IMR-90 (cell line): ENCODE data around the gene SBK2. TPM values are rescaled to one million over a fixed set of nuclear protein-coding genes. Genes with fewer than 3 reads are reported as not detected.

ENCODE experiments used
- ATAC-seq: fragments of 200-7000 bp; cut with Tn5 transposase; 2 replicates; pipeline ENCODE4 v1.9.1; 2020; ENCODE audit warnings: low read depth, mild to moderate bottlenecking, moderate library complexity
- BruUV-seq: library from RNA; stranded (reverse); fragments of 400-500 nt; replicated peaks from 2 replicates; lab custom pipeline; 2021; lab: Mats Ljungman, UMichigan
- CTCF ChIA-PET: fragments of 300-600 bp; formaldehyde crosslinking; extraction: SDS; loops from one replicate; lab custom pipeline; 2021; ENCODE audit warnings: antibody characterized with exemption; lab: Yijun Ruan, JAX
- POLR2A ChIA-PET: fragments of 300-600 bp; sonication (Branson Sonifier 250); formaldehyde crosslinking; loops from one replicate; lab custom pipeline; 2022; ENCODE audit warnings: antibody characterized with exemption; ENCODE audit not compliant: unreplicated experiment; lab: Charles Lee
- DNase-seq: peaks from one replicate; pipeline ENCODE4 v3.0.0; 2013
- H2AFZ ChIP-seq: replicated peaks from 2 replicates; pipeline ENCODE3; 2013; ENCODE audit warnings: low read length, mild to moderate bottlenecking; ENCODE audit not compliant: poor library complexity
- H2AK5ac ChIP-seq: 2 replicates; pipeline ENCODE4 v1.6.1; 2013; ENCODE audit warnings: low read depth, low read length, inconsistent platforms
- H2AK9ac ChIP-seq: replicated peaks from 2 replicates; pipeline ENCODE3; 2013; ENCODE audit warnings: mild to moderate bottlenecking, low read depth, low read length, moderate library complexity; ENCODE audit not compliant: poor library complexity
- H2BK120ac ChIP-seq: 2 replicates; pipeline ENCODE4 v1.6.1; 2013; ENCODE audit warnings: low read depth, low read length, inconsistent platforms
- H2BK15ac ChIP-seq: 3 replicates; pipeline ENCODE4 v1.6.1; 2013; ENCODE audit warnings: low read depth, low read length, inconsistent platforms
- H2BK20ac ChIP-seq: 2 replicates; pipeline ENCODE4 v1.6.1; 2013; ENCODE audit warnings: low read depth, mild to moderate bottlenecking, inconsistent platforms, low read length, moderate library complexity
- H2BK5ac ChIP-seq: 2 replicates; pipeline ENCODE4 v1.6.1; 2013; ENCODE audit warnings: mild to moderate bottlenecking, low read depth, low read length, inconsistent platforms; ENCODE audit not compliant: poor library complexity, severe bottlenecking
- H3K14ac ChIP-seq: replicated peaks from 2 replicates; pipeline ENCODE4 v1.6.1; 2013; ENCODE audit warnings: low read depth, low read length, inconsistent platforms
- H3K18ac ChIP-seq: 2 replicates; pipeline ENCODE4 v1.6.1; 2013; ENCODE audit warnings: low read depth, low read length, control low read depth
- H3K23ac ChIP-seq: 2 replicates; pipeline ENCODE4 v1.6.1; 2013; ENCODE audit warnings: low read depth, low read length, inconsistent platforms
- H3K27ac ChIP-seq: 2 replicates; pipeline ENCODE4 v1.5.1; 2013; ENCODE audit warnings: mild to moderate bottlenecking, control low read depth, low read length; ENCODE audit not compliant: insufficient read depth
- H3K27me3 ChIP-seq: 2 replicates; pipeline ENCODE4 v1.6.1; 2013; ENCODE audit warnings: low read length; ENCODE audit not compliant: control insufficient read depth, insufficient read depth
- H3K36me3 ChIP-seq: 2 replicates; pipeline ENCODE4 v1.6.1; 2013; ENCODE audit warnings: low read length, mixed read lengths; ENCODE audit not compliant: control insufficient read depth, insufficient read depth
- H3K4ac ChIP-seq: 2 replicates; pipeline ENCODE4 v1.6.1; 2013; ENCODE audit warnings: low read depth, low read length, inconsistent platforms
- H3K4me1 ChIP-seq: 2 replicates; pipeline ENCODE4 v1.6.1; 2013; ENCODE audit warnings: low read length, mixed read lengths; ENCODE audit not compliant: control insufficient read depth, insufficient read depth
- H3K4me2 ChIP-seq: 2 replicates; pipeline ENCODE4 v1.6.1; 2013; ENCODE audit warnings: low read depth, mild to moderate bottlenecking, control low read depth, low read length, moderate library complexity
- H3K4me3 ChIP-seq: 2 replicates; pipeline ENCODE4 v1.5.1; 2013; ENCODE audit warnings: low read depth, mild to moderate bottlenecking, control low read depth, low read length, moderate library complexity; ENCODE audit not compliant: insufficient read depth
- H3K56ac ChIP-seq: 2 replicates; pipeline ENCODE4 v1.6.1; 2013; ENCODE audit warnings: low read length, inconsistent platforms; ENCODE audit not compliant: insufficient read depth; ENCODE audit errors: extremely low read depth
- H3K79me1 ChIP-seq, 2 experiments: 2 replicates each; pipeline ENCODE4 v1.6.1; 2013; ENCODE audit warnings: low read length in 2 of 2, inconsistent platforms in 1 of 2, low read depth in 1 of 2
- H3K9ac ChIP-seq: 2 replicates; pipeline ENCODE4 v1.6.1; 2013; ENCODE audit warnings: low read depth, low read length, control low read depth
- H3K9me1 ChIP-seq: 2 replicates; pipeline ENCODE4 v1.6.1; 2013; ENCODE audit warnings: low read length, inconsistent platforms; ENCODE audit not compliant: insufficient read depth
- H3K9me3 ChIP-seq: 2 replicates; pipeline ENCODE4 v1.6.1; 2013; ENCODE audit warnings: low read length; ENCODE audit not compliant: control insufficient read depth, insufficient read depth
- H4K20me1 ChIP-seq: 2 replicates; pipeline ENCODE4 v1.6.1; 2013; ENCODE audit warnings: low read length, inconsistent platforms; ENCODE audit not compliant: insufficient read depth
- H4K5ac ChIP-seq: 2 replicates; pipeline ENCODE4 v1.6.1; 2013; ENCODE audit warnings: mild to moderate bottlenecking, low read depth, low read length, control low read depth
- H4K8ac ChIP-seq, 2 experiments: 2 replicates each; pipeline ENCODE4 v1.6.1; 2013; ENCODE audit warnings: low read depth in 2 of 2, low read length in 2 of 2, control low read depth in 1 of 2, inconsistent platforms in 1 of 2
- H4K91ac ChIP-seq: 2 replicates; pipeline ENCODE4 v1.6.1; 2013; ENCODE audit warnings: low read depth, low read length, inconsistent platforms; ENCODE audit not compliant: insufficient read depth
- CEBPB ChIP-seq: IDR thresholded peaks from 2 replicates; pipeline ENCODE4 v1.6.1; 2012; ENCODE audit warnings: low read depth, low read length, improper control_type of control experiment
- CHD1 ChIP-seq: IDR thresholded peaks from 2 replicates; pipeline ENCODE4 v1.6.1; 2012; ENCODE audit warnings: low read depth, low read length, improper control_type of control experiment
- FOS ChIP-seq: fragments of 150-350 bp; IDR thresholded peaks from 2 replicates; pipeline ENCODE4 v1.6.1; 2016; ENCODE audit warnings: low read depth, low read length
- MAFK ChIP-seq: IDR thresholded peaks from 2 replicates; pipeline ENCODE4 v1.6.1; 2012; ENCODE audit warnings: low read depth, low read length, improper control_type of control experiment
- MXI1 ChIP-seq: IDR thresholded peaks from 2 replicates; pipeline ENCODE4 v1.6.1; 2012; ENCODE audit warnings: low read depth, mild to moderate bottlenecking, low read length, moderate library complexity, borderline replicate concordance
- NFE2L2 ChIP-seq: fragments of 150-350 bp; IDR thresholded peaks from 2 replicates; pipeline ENCODE4 v1.6.1; 2016; ENCODE audit warnings: low read depth, mild to moderate bottlenecking, low read length
- POLR2A ChIP-seq: IDR thresholded peaks from 2 replicates; pipeline ENCODE4 v1.6.1; 2012; ENCODE audit warnings: mild to moderate bottlenecking, low read depth, low read length
- RAD21 ChIP-seq: IDR thresholded peaks from 2 replicates; pipeline ENCODE4 v1.6.1; 2012; ENCODE audit warnings: low read length, improper control_type of control experiment
- RCOR1 ChIP-seq: IDR thresholded peaks from 2 replicates; pipeline ENCODE4 v1.6.1; 2012; ENCODE audit warnings: mild to moderate bottlenecking, low read length, improper control_type of control experiment; ENCODE audit not compliant: insufficient replicate concordance
- RFX5 ChIP-seq: IDR thresholded peaks from 2 replicates; pipeline ENCODE4 v1.8.0; 2012; ENCODE audit warnings: low read depth, mild to moderate bottlenecking, low read length, moderate library complexity
- SMC3 ChIP-seq: fragments of 150-350 bp; IDR thresholded peaks from 2 replicates; pipeline ENCODE4 v1.6.1; 2016; ENCODE audit warnings: low read depth, mild to moderate bottlenecking, antibody characterized with exemption, low read length, moderate library complexity
- WGBS, 2 experiments: methylation state at CpG; one replicate each; pipeline versions ENCODE4 v1.1.5 to v1.1.7; 2013; ENCODE audit warnings: missing lambda C conversion rate in 2 of 2; ENCODE audit not compliant: insufficient read length in 1 of 2; ENCODE audit errors: extremely low coverage in 2 of 2; 5-methylcytosine and 5-hydroxymethylcytosine counted together
- dilution Hi-C: fragments of 300-500 bp; cut with HindIII; formaldehyde crosslinking; loops from one replicate; pipeline ENCODE4 v1.14.3; 2018; ENCODE audit warnings: low sequenced_read_pairs; ENCODE audit not compliant: unreplicated experiment
- in situ Hi-C: fragments of 300-500 bp; cut with MboI; formaldehyde crosslinking; loops from 3 replicates; pipeline ENCODE4 v1.14.3; 2019; ENCODE audit warnings: low sequenced_read_pairs, inconsistent platforms, mixed read lengths
- intact Hi-C: fragments of 100-400 bp; cut with micrococcal nuclease; formaldehyde crosslinking; loops from 2 replicates; pipeline ENCODE4 v1.10.0; 2022
- polyA plus RNA-seq, 3 experiments: library from polyadenylated mRNA; depleted of rRNA; stranded (reverse); fragments of >200 nt; gene quantifications; 2 replicates each; pipeline ENCODE4 v1.2.3, GENCODE V29; 2012; ENCODE audit warnings: low replicate concordance in 1 of 3
- total RNA-seq: library from RNA; depleted of rRNA; stranded (reverse); fragments of >200 nt; gene quantifications from 2 replicates; pipeline ENCODE4 v1.2.3, GENCODE V29; 2012
- TF ChIP-seq, protein P1 (sequence below): conservative IDR thresholded peaks from 2 replicates; pipeline ENCODE4 v1.5.1; 2012; ENCODE audit warnings: mild to moderate bottlenecking, low read depth, low read length, improper control_type of control experiment

Gene SBK2
- total and polyA plus RNA-seq, 2 of the 4 experiments (the other 2 are of a cell fraction), result 0.48 TPM; not detected in 1

DNA sequence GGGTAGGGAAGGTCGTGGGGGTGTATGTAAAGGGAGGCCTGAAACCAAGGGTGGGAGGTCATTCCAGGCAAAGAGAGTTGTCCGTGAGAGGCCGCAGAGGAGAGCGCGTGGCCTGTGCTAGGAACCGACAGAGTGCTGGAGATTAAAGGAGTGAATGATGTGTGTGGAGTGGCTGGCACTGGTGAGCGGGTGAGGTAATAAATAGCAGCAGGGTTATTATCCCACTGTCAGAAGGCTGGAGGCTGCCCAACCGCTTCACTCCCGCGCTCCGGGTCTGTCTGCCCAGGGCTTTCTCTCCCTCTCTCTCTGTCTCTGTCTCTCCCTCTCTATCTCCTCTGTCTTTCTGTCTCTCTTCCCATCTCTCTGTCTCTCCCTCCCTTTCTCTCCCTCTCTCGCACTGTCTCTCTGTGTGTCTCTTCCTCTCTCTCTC lies 26.3 kb upstream of the SBK2 start:
- Histone ChIP-seq H4K5ac (no peak overlapping the region), H3K27ac (no peak overlapping the region), H4K20me1 (no peaks in the 10 kb centered on the region), H3K79me1 (no peaks in the 10 kb centered on the region), H3K9ac (no peak overlapping the region), H3K4me1 (no peaks in the 10 kb centered on the region), H2AK5ac (no peak overlapping the region), H3K36me3 (no peaks in the 10 kb centered on the region), H3K9me3 (peaks cover 5% of the 10 kb centered on the region; the same call in 1 of the 2 replicates), H3K14ac (no peak overlapping the region), H3K4me3 (no peak overlapping the region), H3K4me2 (no peak overlapping the region), H3K18ac (no peak overlapping the region), H2AK9ac (no peak overlapping the region), H3K23ac (no peak overlapping the region), H3K9me1 (no peaks in the 10 kb centered on the region), H3K27me3 (peaks cover 14% of the 10 kb centered on the region), H2BK5ac (no peak overlapping the region), H4K8ac (no peak overlapping the region), H2BK15ac (no peak overlapping the region), H2BK120ac (no peak overlapping the region), H3K4ac (no peak overlapping the region), H2BK20ac (no peak overlapping the region), H4K91ac (no peak overlapping the region), H3K56ac (no peak overlapping the region), H2AFZ (no peak overlapping the region)
- POLR2A ChIA-PET, result no interaction called here
- dilution Hi-C loops, result no loop called here
- in situ Hi-C loops, result no loop called here
- CTCF ChIA-PET, result no interaction called here
- no TSS peak for BruUV-seq
- DNase-seq (no peak), ATAC-seq (0 out of 2 replicates have a peak, but pooled peaks have one; percentile 29)
- 36% methylated on average over 11 of the region's 12 CpGs; no CpG with 5 or more reads in 1 of the 2 experiments for whole genome bisulfite sequencing, 2 experiments
- TF ChIP-seq NFE2L2 (no peak), MXI1 (no peak), RAD21 (no peak), FOS (no peak), SMC3 (no peak), MAFK (no peak), CEBPB (no peak), CHD1 (no peak), RFX5 (no peak), RCOR1 (no peak), POLR2A (no peak)
- TF ChIP-seq, protein P1, sequence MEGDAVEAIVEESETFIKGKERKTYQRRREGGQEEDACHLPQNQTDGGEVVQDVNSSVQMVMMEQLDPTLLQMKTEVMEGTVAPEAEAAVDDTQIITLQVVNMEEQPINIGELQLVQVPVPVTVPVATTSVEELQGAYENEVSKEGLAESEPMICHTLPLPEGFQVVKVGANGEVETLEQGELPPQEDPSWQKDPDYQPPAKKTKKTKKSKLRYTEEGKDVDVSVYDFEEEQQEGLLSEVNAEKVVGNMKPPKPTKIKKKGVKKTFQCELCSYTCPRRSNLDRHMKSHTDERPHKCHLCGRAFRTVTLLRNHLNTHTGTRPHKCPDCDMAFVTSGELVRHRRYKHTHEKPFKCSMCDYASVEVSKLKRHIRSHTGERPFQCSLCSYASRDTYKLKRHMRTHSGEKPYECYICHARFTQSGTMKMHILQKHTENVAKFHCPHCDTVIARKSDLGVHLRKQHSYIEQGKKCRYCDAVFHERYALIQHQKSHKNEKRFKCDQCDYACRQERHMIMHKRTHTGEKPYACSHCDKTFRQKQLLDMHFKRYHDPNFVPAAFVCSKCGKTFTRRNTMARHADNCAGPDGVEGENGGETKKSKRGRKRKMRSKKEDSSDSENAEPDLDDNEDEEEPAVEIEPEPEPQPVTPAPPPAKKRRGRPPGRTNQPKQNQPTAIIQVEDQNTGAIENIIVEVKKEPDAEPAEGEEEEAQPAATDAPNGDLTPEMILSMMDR, result no peak
- intact Hi-C loops, result no loop called here
